Activated CD4-positive, alpha-beta T cell treated with anti-CD3 and anti-CD28 coated beads for 48 hours (primary cell): ENCODE measurements around the gene SLC6A11.

Source experiments
- DNase-seq: peaks from one replicate; pipeline ENCODE4 v3.0.0-alpha.2; 2020

The SLC6A11 gene

DNA sequence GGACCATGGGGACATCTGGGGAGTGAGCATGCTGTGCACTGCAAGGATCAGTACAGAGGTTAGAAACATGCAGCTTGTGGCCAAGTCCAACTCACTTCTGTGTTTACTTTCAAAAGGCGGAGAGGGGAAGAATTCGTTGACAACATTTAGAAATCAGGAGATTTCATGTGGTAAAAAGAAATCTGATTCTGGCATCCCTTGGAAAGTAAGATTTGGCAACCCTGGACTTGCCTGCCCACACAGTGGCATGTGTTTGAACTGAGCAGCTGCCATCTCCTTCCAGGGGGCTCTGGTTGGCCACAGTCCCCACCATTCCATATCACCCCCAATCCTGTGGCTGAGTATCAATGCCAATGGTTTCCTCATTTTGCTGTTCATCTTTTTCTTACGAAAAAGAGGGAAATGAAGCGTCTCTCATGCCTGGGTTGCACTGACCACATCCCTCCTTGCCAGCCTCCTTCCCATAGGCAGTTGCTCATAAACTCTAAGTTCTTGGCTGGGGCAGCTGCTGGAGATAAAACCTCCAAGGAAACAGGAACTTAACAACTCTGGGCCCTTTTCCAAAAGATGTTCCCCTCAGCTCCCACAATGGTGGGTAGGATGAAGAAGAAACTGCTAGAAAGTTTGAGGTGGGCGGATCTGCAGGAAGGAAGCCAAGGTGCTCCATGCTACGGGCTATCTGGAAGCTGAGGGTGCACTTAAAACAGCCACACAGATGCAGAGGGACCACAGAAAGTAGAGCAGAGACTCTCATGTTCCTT, 29.2 kb downstream of the SLC6A11 start:
- no peak for DNase-seq

DNA sequence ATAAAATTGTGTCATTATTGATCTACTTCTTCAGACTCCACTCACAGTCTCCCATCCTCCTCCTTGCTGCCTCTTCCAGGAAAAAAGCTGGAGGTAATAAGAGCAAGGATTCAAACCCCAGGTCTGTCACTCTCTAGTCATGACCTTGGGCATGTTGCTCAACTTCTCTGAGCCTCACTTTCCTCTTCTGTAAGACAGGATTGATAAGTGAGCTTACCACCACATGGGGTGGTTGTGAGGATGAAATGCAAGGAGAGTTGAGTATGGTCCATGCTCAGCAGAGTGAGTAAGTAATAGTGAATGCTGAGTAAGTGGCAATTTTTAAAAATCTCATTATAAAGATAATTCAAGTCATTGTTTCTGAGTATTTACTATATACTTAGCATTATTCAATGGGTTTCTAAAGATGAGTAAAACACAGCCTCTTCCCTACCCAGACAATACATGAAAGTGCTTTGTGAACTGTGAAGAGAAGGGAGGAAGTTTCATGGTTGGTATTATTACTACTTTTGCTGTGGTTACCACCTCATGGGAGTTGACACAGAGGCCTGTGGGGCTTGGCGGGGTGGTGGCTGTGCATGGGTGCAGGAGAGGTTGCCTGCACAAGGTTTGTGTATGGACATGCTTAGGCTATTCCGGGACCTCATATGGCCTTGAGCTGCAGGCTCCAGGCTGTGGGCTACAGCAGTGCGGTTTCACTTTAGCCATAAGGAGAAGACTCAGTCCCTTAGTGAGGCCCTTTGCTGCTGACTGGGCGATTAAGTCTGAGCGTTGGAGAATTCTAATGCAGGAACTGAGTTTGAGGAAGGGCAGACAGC, 30.0 kb downstream of the SLC6A11 start:
- peak; percentile 16 for DNase-seq

DNA sequence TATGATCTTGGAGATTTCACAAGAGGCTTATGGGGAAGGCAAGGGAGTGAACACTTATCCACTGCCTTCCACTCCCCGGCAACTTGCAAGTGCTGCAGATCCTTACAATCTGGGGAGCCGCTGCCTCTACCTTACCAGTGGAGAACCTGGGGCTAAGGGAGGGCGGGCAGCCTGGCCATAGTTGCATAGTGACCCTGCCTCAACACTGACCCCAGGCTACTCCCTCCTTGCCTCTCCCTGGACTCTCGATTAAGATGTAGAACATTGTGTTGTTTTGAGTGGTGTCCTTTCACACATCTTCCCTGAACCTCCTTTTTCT, 30.6 kb downstream of the SLC6A11 start:
- DNase-seq: no peak

DNA sequence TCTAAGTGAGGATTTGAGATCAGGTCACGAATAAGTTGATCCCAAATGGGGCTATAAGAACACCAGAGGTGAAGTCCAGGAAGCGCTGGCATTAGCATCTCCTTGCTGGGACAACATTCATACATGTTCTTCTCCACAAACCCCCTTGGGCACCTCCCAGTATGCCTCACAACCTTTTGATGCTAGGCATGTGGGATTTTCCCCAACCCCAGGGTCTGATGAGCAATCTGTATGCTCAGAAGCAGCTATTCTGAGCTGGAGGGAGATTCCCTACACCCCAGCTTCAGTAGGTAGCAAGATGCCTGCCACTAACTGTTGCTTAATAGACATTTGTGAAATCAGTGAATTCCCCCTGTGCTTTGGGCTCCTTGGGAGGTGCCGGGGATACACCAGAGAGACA, 32.2 kb downstream of the SLC6A11 start:
- DNase-seq: peak; percentile 68

DNA sequence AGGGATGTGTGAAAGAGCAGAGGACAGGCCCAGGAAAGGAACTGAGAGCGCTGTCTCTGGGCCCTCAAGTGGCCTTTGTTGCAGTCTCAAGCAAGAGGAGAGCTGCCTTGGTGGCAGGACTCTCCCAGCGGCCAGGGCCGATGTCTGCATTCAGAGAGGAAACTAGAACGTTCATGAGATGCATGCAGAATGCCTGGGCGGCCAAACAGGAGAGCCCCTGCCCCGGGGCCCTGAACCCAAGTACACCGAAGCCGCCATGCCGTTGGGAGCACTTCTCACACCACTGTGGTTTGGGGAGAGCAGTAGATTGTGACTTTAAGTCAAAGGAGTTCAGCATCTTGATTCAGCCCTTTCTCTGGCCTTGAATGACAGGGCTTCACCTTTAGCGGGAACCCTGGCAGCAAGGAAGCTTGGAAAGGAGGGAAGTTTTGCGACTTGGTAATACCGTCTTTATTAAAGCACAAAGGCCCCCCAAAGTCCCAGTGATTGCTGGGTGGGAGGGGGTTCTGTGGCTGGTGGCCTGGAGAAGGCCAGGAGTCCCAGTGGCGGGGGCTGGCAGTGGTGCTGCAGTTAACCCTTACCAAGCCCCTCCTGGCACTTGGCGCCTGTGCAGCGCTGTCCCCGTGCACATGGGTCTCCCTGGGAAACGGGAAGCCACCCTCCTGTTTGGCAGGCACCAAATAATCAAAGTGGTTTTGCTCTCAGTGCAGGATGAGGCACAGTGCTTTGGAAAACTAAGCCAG, 36.2 kb downstream of the SLC6A11 start:
- DNase-seq: no peak

DNA sequence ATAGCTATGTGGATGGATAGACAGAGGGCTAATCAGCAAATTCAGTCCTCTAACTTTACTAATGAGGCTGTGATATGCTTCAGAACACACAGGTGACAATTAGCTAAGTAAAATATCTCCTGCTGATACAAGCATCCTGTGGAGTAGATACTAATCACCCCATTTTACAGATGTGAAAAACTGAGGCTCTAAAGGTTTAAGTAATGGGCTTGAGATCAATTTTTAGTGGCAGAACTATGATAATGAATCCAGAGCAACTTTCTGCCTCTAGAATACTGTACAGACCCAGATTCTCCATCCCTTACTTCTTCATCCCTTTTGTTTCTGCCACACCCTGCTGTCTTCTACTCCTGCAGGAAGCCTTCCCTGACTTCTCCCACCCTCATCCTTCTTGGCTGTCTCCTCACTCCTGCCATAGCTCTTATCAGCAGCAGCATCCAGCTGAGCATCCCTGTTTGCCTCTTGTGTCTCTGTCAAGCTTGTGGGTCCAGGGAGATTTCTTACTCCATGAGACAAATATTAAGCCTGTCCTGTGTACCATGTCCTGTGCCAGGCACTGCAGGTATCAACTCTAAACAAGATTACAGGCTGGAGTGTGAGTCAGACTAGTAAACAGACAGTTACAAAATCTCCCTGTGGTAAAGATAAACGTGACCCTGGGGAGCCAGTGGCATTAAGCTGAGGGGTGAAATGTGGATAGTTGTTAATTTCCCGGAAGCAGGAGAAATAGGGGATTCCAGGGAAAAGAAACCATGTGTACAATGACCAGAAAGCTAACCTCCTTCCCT, 39.2 kb downstream of the SLC6A11 start:
- DNase-seq: no peak

DNA sequence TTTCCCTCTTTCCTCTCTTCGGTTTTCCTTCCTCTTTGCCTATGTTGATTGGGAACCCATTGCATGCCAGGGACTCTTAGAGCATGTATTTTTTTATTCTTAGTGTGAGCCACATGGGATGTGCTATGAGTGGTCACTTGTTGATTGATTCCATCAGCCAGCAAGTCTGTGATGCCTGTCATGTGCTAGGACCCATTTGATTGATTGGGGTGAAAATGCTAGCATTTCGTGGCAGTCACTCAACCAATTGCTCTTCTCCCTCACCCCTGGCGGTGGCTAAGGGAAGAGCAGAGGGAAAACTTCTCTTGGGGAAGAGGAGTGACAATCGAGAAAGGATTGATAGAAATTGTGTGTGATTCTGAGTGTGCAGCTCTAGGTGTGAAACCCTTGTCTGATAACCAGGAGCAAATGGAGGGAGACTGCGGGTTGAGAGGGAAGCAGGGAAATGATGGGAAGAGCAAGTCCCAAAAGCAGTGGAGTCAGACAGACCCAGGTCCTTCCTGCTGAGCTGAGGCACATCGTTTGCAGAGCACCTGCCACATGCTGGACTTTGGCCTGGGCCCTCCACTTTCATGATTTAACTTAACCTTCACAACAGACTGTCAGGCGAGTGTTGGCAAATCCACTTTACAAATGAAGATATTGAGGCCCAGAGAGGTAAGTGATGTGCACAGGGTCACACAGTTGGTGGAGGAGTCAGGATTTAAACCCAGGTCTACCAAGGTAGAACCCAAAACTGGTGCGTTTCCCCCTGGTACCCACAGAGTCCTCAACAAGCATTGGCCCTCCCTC, 40.0 kb downstream of the SLC6A11 start:
- DNase-seq: no peak

DNA sequence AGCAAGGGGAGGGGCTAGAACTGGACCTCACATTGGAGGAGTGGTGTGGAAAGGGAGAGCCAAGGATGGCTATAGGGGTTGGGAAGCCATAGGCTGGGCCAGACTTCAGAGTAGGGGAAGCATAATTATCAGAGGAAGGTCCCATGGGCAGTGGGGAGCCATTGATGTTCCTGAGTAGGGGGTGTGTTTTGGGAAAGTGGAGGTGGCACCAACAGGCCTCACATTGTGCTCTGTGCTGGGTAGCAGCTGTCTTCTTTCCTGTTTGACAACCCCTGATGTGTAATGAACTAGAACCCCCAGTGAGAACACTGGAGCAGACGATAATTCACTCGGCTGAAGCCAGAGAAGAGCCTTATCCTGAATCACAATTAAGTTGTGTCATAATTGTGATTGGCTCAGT, 41.2 kb downstream of the SLC6A11 start:
- DNase-seq: no peak

DNA sequence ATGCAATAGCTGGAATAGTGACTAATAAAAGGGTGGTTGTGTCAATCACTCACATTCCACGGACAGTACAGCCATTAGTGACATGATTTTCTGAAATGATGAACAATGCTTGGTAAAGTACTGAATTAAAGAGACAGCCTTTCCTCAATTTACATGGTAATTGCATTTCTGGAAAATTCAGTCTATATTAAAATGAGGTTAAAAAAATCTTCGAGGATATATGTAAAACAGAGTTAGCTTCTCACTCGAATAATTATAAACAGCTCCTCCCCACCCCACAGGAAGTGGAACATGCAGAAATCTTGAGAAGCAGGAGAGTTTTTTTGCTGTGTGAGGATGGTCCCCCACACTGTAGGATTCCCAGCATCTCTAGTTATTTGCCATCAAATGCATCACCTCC, 42.1 kb downstream of the SLC6A11 start:
- no peak for DNase-seq

DNA sequence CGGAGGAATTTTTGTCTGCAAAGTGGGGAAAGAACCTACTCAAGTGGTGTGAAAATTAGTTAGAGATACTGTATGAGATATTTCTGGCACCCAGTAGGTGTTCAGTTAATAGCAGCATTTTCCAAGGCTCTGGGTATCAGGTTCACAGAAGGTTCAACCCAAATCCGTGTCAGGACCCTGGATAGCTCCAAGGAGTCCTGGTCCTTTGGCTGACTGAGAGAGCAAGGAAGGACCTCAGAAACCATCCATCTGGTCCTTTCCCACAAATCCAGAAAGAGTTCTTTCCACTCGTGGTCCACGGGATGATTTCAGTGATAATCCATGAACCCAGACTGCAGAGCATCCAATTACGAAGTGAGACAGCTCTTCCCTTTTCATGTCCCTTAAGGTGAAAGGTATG, 51.4 kb downstream of the SLC6A11 start:
- DNase-seq: no peak

DNA sequence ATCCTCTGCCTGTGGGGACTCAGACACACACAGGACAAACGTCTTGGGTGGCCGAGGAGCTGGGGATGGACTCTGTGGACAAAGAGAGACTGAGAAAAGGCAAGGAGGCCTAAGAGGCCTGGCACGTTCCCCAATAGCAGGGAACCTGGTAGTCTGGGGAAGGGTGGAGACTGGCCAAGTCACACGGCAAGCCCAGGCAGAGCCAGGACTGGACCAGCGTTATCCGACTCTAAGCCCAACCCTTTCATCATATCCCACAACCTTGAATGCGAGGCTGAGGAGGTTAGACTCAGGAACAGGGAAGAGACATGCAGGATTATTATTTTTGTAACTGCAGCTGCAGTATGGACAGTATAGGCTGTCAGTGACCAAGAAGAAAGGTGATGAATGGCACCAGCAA, 53.4 kb downstream of the SLC6A11 start:
- DNase-seq: no peak

DNA sequence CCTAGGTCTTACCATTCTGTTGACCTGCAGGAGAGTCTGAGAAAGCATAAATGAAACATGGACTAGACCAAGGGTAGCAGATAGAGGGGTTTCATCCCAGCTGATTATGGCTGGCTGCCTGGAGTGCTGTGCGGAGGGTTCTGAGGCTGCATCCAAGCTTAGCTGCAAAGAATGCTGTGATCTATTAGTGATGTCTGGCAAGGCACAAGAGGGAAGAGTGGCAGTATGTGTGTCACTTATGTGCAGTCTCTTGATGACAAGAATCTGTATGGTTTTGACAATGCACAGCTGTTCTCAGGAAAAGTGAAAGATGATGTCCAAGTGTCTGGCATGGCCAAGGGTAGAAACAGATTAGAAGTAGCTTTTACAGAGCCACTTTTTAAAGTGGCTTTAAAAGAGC, 54.3 kb downstream of the SLC6A11 start:
- no peak for DNase-seq

DNA sequence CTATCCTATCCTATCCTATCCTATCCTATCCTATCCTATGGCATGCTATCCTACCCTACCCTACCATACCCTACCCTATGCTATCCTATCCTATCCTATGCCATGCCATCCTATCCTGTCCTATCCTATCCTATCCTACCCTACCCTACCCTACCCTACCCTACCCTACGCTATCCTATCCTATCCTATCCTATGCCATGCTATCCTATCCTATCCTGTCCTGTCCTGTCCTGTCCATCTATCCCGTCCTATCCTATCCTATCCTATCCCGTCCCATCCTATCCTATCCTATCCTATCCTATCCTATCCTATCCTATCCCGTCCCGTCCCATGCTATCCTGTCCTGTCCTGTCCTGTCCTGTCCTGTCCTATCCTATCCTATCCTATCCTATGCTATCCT, 57.4 kb downstream of the SLC6A11 start:
- DNase-seq: no peak

DNA sequence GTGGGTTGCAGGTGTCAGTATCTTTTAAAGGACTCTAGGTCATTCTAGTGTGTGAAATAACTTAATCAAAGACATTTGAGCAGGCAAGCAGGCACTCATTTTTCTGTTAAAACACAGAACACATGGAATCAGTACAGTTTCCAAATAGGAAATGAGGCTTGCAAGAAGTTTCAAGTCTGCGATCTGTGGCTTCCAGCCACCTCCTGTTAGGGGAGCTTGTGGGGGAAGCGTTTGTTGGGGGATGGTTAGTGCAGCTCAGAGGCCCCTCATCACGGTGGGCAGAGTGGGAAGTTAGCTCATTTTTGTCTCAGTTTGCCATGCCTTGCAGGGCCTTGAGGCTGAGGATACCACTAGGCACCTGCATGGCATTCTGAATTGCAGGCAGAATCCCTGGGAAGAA, 59.9 kb downstream of the SLC6A11 start:
- no peak for DNase-seq

DNA sequence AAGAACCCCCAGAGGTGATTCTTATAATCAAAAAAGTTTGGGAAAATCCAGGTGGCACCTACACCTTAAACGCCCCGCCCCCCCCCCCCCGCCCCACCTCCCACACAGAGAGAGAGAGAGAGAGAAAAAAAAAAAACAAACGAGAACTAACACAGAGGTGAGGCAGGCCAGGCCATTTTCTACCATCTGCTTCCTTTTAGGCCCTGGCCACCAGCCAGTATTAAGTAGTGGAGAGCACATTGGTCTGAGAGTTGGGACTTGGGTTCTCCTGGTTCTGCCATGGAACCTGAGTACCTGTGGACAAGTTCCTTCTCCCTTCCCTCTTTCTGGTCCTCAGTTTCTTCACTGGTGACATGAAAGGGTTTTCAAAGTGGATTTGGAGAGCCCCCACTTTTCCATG, 60.6 kb downstream of the SLC6A11 start:
- no peak for DNase-seq

DNA sequence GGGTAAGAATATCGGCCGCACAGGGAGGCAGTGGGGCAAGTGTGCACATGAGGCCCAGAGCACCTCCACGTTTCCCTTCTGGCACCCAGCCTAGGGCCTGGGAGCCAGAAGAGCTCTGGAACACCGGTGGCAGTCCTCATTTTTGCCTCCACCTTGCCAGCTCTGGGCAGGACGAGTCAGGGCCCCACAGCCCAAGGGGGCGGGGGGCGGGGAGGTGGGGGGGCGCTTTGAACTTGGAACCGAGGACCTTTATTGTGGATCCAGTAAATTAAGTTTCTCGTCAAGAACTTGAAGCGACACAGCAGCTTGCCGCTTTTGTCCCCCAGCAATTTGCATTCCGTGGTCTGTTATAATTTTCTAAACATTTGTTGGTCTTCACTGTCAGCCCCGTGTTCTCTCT, 66.8 kb downstream of the SLC6A11 start:
- DNase-seq: no peak

DNA sequence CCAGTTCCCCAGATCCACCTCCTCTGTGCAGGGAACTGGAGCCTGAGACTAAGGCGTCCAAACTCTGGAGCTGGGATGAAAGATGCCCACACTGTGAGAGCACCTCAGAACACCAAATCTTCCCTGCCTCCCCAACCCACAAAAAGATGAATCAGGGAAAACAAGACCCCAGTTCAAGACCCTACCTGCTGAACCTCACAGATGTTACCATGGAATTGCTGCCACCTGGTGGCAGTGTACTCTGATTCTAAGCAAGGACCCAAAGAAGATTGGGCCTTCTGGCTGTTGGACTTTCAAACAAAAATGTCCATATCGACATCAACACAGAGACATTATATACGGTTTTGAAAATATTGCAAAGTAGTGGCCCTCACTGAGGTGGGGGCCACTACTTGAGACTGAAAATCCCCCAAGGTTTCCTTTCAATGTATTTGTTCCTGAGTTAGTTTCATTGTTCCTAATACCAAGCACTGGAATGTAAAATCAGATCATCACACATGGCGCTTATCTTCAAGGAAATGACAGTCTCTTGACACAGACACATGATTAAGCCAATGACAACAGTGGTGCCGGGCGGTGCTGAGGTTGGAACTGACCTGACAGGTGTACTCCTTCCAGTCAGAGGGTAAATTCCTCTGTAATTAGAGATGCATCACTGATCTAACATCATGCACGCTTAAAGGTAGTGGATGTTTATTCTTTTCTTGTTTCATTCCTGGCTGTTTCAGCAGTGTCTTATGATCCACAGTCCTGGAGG, 67.6 kb downstream of the SLC6A11 start:
- peak; percentile 19 for DNase-seq

DNA sequence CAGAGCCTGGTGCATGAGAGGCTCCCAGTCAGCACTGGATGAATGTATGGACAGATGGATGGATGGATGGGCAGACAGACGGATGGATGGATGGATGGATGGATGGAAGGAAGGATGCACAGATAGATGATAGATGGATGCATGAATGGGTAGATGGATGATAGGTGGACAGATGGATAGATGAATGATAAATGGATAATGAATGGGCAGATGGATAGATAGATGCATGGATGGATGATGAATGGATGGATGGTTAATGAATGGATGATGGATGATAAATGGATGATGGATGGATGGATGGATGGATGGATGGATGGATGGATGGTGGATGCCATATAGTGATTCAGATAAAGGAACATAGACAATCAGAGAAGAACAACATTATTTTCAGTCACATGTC, 71.0 kb downstream of the SLC6A11 start:
- no peak for DNase-seq

DNA sequence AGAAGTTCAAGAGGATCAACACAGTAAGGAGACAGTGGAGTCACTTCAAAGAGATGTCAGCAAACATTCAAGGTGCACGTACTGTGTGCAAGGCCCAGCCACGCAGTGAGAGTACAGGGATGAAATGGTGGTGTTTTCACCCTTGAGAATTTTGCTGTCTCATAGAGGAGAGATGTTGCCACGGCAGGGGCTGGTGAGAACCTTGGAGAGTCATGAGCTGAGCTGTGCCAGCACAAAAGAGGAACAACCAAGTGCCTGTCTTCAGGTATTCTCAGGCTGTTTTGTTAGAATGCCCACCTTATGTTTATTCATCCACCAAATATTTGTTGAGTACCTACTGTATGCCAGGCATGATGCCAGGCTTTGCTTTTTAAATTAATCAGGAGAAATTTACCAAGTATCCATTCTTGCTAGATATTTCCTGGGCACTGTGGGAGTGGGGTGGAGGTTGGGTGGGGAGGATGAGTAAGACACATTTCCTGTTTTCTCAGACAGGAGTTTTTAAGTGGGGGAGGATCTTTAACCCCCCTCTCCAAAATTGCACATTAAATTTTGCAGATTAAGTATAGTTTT, 72.6 kb downstream of the SLC6A11 start:
- DNase-seq: no peak

DNA sequence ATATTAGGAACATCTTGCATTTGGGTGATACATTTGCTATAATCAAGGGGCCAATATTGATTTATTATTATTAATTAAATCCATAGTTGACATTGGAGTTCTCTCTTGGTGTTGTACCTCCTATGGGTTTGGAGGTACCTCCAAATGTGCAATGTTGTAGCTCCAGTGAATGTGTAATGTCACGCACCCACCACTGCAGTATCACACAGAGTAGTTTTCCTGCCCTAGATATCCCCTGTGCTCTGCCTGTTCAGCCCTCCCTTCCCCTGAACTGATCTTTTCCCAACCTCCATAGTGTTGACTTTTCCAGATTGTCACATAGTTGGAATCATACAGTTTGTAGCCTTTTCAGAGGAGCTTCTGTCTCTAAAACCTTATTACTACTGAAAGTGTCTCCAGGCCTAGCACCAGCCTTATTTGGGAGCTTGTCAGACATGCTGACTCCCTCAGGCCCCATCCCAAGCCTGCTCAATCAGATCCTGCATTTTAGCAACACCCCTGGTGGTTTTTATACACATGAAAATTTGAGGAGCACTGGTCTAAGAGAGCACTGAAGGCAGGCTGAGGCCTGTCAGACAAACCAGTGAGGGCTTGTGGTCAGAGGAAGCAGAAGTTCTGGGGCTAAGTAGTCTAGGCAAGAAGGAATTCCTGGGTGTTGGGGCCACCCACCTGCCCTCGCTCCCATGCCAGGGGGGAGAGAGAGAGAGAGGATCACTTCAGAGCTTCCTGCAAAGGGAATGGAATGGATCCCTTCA, 73.4 kb downstream of the SLC6A11 start:
- DNase-seq: no peak
